ENCODE results near the gene SLC25A52.
"Not testable (repeated sequence)": the region's sequence is repeated elsewhere in the genome, so short reads cannot be mapped to it uniquely, and the experiment has no call there.

Gene SLC25A52

DNA sequence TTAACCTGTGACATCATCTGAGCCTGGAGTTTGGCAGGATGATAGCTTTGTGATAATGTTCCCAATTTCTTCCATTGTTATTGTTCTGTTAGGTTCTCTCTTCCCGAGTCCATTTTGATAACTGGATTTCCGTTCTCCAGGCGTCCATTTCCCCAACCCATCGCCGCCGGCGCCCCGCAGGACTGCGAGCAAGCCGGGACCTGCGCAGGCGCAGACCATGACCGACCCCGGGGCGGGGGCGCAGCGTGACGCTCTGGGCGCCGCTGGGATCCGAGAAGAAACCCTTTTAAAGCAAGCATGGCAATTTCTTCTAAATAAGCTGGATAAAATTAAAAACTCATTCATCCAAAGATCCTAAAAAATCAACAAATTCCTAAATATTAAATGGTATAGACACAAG is at the start of gene SLC25A52:
Gene SLC25A52 (minus strand): TSS at position 186 of the 400 bp plus-strand sequence. CDS start 219 bp downstream, outside the sequence.
- TF ChIP-seq, protein P1, sequence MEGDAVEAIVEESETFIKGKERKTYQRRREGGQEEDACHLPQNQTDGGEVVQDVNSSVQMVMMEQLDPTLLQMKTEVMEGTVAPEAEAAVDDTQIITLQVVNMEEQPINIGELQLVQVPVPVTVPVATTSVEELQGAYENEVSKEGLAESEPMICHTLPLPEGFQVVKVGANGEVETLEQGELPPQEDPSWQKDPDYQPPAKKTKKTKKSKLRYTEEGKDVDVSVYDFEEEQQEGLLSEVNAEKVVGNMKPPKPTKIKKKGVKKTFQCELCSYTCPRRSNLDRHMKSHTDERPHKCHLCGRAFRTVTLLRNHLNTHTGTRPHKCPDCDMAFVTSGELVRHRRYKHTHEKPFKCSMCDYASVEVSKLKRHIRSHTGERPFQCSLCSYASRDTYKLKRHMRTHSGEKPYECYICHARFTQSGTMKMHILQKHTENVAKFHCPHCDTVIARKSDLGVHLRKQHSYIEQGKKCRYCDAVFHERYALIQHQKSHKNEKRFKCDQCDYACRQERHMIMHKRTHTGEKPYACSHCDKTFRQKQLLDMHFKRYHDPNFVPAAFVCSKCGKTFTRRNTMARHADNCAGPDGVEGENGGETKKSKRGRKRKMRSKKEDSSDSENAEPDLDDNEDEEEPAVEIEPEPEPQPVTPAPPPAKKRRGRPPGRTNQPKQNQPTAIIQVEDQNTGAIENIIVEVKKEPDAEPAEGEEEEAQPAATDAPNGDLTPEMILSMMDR (IDR thresholded peaks at IDR 0.05; ENCODE audit: insufficient read depth, missing control alignments): no peak
- DNase-seq (ENCODE audit: insufficient read length, low spot score) (no peak), FAIRE-seq (no peak)

- not testable (repeated sequence) for FAIRE-seq; DNase-seq (ENCODE audit: insufficient read length, low spot score)
Observed at GRCh38 chr18:31809049-31809448, 48.4 kb upstream of the SLC25A52 start.

DNA sequence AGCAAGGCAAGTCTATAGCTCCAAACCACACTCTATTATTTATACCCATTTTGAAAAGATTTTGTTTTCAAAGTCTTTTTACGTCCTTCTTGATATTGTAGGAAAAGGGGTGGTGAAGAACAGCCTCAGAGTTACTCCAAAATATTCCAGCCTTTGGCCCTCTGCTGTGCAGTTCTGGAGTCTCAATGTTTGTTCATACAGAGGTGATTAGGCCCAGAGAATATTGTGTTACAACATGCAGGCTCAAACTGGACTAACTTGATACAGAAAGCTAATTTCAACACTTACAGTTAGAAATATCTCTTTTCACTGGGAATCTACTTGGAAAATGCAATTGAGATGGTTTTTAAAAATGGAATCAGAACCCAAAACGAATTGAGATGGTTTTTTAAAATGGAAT is 40.4 kb upstream of the SLC25A52 start:
- TF ChIP-seq, protein P1 (IDR thresholded peaks at IDR 0.05; ENCODE audit: insufficient read depth, missing control alignments): no peak
- DNase-seq (ENCODE audit: insufficient read length, low spot score) (no peak), FAIRE-seq (no peak)

DNA sequence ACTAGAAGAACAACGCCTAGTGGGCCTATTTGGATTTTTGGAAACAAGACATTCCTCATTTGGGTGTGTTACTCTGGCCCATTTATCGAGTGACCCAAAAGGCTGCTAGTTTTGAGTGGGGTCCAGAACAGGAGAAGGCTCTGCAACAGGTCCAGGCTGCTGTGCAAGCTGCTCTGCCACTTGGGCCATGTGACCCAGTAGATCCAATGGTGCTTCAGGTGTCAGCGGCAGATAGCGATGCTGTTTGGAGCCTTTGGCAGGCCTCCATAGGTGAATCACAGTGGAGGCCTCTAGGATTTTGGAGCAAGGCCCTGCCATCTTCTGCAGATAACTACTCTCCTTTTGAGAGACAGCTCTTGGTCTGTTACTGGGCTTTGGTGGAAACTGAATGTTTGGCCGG is 38.6 kb upstream of the SLC25A52 start:
- not testable (repeated sequence) for FAIRE-seq; DNase-seq (ENCODE audit: insufficient read length, low spot score)

DNA sequence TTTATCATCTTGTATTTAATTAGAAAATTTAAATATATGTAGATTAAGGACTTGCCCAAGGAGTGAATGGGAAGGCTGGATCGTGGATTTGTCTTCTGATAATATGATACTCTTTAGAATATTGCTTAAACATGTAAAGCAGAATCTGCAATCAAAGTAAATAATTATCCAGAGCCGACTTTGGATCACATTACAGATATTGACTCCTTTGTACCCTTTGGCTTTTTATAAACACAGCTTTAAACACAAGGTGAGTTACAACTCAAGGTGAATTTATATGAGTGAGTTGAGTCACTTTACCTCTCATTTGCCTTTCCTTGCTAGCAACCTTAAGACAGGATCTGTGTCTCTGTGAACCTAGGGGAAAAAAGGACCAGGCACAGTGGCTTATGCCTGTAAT is 37.7 kb upstream of the SLC25A52 start:
- TF ChIP-seq, protein P1 (IDR thresholded peaks at IDR 0.05; ENCODE audit: insufficient read depth, missing control alignments): no peak
- FAIRE-seq: no peak
- no peak for DNase-seq (ENCODE audit: insufficient read length, low spot score)

GRCh38 chr18:31795747-31796146 is 35.1 kb upstream of the SLC25A52 start:
- TF ChIP-seq, protein P1 (IDR thresholded peaks at IDR 0.05; ENCODE audit: insufficient read depth, missing control alignments): no peak
- DNase-seq (ENCODE audit: insufficient read length, low spot score) (no peak), FAIRE-seq (no peak)

DNA sequence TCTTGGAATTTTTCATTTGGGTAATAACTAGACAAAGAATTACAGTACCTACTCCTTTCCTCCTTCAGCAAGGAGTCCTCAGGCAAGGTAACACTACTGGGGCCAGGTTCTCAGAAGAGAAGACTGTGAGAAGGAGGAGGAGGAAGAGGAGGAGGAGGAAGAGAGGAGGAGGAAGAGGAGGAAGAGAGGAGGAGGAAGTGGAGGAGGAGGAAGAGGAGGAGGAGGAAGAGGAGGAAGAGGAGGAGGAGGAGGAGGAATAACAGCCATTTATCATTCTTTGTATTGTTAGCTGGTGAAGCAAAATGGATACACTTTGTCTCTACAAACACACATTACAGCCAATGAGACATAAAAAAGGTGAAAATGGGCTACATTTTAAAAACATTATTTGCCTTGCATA is 32.9 kb upstream of the SLC25A52 start:
- TF ChIP-seq, protein P1 (IDR thresholded peaks at IDR 0.05; ENCODE audit: insufficient read depth, missing control alignments): no peak
- no peak for FAIRE-seq
- no peak for DNase-seq (ENCODE audit: insufficient read length, low spot score)

DNA sequence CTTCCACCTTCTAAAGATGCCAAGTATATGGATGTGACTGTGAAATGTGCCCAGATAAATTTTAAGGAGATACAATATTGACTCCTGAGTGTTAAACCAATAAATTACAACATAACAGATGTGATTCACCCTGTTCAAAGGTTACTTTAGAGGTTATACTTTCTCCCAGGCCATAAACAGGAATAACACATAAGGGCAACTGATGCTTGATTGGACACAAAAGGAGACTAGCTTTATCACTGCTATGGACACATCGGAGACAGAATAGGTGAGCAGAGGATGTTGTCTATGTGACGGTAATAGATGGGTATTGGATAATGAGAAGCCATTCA is 31.9 kb upstream of the SLC25A52 start:
- DNase-seq (ENCODE audit: insufficient read length, low spot score) (no peak), FAIRE-seq (no peak)
- TF ChIP-seq, protein P1 (IDR thresholded peaks at IDR 0.05; ENCODE audit: insufficient read depth, missing control alignments): no peak

Measured in D721Med (cell line).